Panc1 (cell line): ENCODE results near the gene CELF2. TPM values are rescaled to one million over a fixed set of nuclear protein-coding genes. Genes with fewer than 3 reads are reported as not detected.

Experiments used
- ATAC-seq: fragments of 200-7000 bp; cut with Tn5 transposase; 2 replicates; pipeline ENCODE4 v1.9.1; 2020; ENCODE audit warnings: mild to moderate bottlenecking, moderate library complexity
- BruUV-seq: library from RNA; stranded (reverse); fragments of 400-500 nt; replicated peaks from 2 replicates; lab custom pipeline; 2021; lab: Mats Ljungman, UMichigan
- CTCF ChIA-PET: fragments of 300-600 bp; sonication (Branson Sonifier 250); formaldehyde crosslinking; loops from one replicate; lab custom pipeline; 2022; ENCODE audit warnings: antibody characterized with exemption; lab: Charles Lee
- POLR2A ChIA-PET: fragments of 300-600 bp; sonication (Branson Sonifier 250); formaldehyde crosslinking; loops from one replicate; lab custom pipeline; 2022; ENCODE audit warnings: antibody characterized with exemption; lab: Charles Lee
- DNase-seq: peaks from one replicate; pipeline ENCODE4 v3.0.0-alpha.2; 2010; ENCODE audit warnings: low read depth, low spot score
- H3K27ac ChIP-seq: 2 replicates; pipeline ENCODE4 v1.5.1; 2011; ENCODE audit warnings: mild to moderate bottlenecking, low read length, inconsistent platforms
- H3K27me3 ChIP-seq: fragments of 200-500 bp; sonication (Bioruptor generic); 2 replicates; pipeline ENCODE4 v1.6.0; 2014; ENCODE audit warnings: low read length, inconsistent platforms; ENCODE audit not compliant: control insufficient read depth, insufficient read depth
- H3K36me3 ChIP-seq: fragments of 200-500 bp; sonication (Bioruptor generic); 2 replicates; pipeline ENCODE4 v1.5.1; 2014; ENCODE audit warnings: inconsistent platforms, mild to moderate bottlenecking, low read length, moderate library complexity; ENCODE audit not compliant: control insufficient read depth, insufficient read depth
- H3K4me1 ChIP-seq: 2 replicates; pipeline ENCODE4 v1.5.1; 2011; ENCODE audit warnings: inconsistent platforms, mild to moderate bottlenecking, low read length, moderate library complexity; ENCODE audit not compliant: control insufficient read depth, insufficient read depth
- H3K4me3 ChIP-seq, 2 experiments: 2 replicates each; pipeline ENCODE4 v1.5.1; 2011 to 2012; ENCODE audit warnings: low read depth in 2 of 2, low read length in 2 of 2, mild to moderate bottlenecking in 2 of 2, inconsistent platforms in 1 of 2, moderate library complexity in 1 of 2
- H3K9me3 ChIP-seq: fragments of 200-500 bp; sonication (Bioruptor generic); 2 replicates; pipeline ENCODE4 v1.5.1; 2014; ENCODE audit warnings: low read depth, mild to moderate bottlenecking, inconsistent platforms, low read length, moderate library complexity; ENCODE audit not compliant: control insufficient read depth, insufficient read depth
- POLR2AphosphoS5 ChIP-seq: IDR thresholded peaks from 2 replicates; pipeline ENCODE4 v1.6.1; 2012; ENCODE audit warnings: mild to moderate bottlenecking, low read depth, low read length, moderate library complexity
- SIN3A ChIP-seq: IDR thresholded peaks from 2 replicates; pipeline ENCODE4 v1.6.1; 2012; ENCODE audit warnings: low read depth, mild to moderate bottlenecking, low read length, moderate library complexity, borderline replicate concordance; ENCODE audit not compliant: insufficient read depth
- TCF7L2 ChIP-seq: IDR thresholded peaks from 2 replicates; pipeline ENCODE4 v1.6.1; 2011; ENCODE audit warnings: mild to moderate bottlenecking, low read depth, low read length, inconsistent platforms
- in situ Hi-C: cut with HindIII; loops from 2 replicates; pipeline ENCODE4 v1.10.0; 2016; ENCODE audit warnings: low sequenced_read_pairs, low pct_unique_long_range_greater_than_20kb
- intact Hi-C: fragments of 100-400 bp; cut with micrococcal nuclease; formaldehyde crosslinking; loops from one replicate; pipeline ENCODE4 v1.10.0; 2022; ENCODE audit not compliant: unreplicated experiment
- total RNA-seq: library from RNA; stranded (reverse); gene quantifications from one replicate; pipeline ENCODE4 v1.2.1, GENCODE V29; 2021; ENCODE audit not compliant: unreplicated experiment
- TF ChIP-seq, protein P1 (sequence below), 2 experiments: IDR thresholded peaks; 2 replicates each; pipeline ENCODE4 v1.6.1; 2011 to 2012; ENCODE audit warnings: low read depth in 2 of 2, control low read depth in 1 of 2, low read length in 1 of 2, mild to moderate bottlenecking in 1 of 2, moderate library complexity in 1 of 2; ENCODE audit not compliant: insufficient read depth in 1 of 2
- TF ChIP-seq, protein P2 (sequence below): fragments of 450-650 bp; IDR thresholded peaks from 2 replicates; pipeline ENCODE4 v1.5.1; 2017; ENCODE audit warnings: mild to moderate bottlenecking

The CELF2 gene
- total RNA-seq, 1 experiment from 2014 or later: 0.44 TPM

DNA sequence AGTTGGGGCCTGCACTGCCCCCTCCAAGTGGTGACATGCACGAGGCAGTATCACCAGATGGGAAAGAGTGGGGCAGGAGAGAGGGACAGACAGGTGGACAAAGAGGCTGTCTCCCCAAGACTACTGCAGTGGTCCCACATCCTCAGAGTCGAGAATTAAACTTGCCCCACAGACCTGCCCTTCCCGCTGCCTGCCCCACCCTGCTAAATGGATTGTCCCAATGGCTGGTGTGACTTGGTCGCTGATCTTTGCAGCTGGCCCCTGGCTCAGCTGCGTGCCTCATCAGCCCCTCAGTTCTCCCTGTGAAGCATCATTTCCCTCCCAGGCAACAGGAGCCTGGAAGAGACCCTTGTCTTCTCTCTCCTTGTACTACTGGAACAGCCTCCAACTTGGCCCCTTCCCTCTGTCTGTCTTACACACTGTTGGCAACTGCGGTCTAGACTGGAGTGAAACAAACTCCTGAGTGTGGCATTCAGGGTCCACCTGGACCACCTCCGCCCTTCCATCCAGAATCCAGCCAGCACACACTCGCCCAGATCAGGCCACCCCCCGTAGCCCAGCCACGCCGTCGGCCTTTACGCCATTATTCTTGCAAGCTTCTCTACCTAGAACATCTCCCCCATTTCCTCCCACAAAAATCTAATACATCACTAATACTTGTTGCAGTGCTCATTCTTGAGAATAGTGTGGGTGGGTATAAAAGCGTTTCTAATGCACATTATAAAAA is 275.1 kb downstream of the CELF2 start:
- TF ChIP-seq, protein P1, sequence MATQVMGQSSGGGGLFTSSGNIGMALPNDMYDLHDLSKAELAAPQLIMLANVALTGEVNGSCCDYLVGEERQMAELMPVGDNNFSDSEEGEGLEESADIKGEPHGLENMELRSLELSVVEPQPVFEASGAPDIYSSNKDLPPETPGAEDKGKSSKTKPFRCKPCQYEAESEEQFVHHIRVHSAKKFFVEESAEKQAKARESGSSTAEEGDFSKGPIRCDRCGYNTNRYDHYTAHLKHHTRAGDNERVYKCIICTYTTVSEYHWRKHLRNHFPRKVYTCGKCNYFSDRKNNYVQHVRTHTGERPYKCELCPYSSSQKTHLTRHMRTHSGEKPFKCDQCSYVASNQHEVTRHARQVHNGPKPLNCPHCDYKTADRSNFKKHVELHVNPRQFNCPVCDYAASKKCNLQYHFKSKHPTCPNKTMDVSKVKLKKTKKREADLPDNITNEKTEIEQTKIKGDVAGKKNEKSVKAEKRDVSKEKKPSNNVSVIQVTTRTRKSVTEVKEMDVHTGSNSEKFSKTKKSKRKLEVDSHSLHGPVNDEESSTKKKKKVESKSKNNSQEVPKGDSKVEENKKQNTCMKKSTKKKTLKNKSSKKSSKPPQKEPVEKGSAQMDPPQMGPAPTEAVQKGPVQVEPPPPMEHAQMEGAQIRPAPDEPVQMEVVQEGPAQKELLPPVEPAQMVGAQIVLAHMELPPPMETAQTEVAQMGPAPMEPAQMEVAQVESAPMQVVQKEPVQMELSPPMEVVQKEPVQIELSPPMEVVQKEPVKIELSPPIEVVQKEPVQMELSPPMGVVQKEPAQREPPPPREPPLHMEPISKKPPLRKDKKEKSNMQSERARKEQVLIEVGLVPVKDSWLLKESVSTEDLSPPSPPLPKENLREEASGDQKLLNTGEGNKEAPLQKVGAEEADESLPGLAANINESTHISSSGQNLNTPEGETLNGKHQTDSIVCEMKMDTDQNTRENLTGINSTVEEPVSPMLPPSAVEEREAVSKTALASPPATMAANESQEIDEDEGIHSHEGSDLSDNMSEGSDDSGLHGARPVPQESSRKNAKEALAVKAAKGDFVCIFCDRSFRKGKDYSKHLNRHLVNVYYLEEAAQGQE (IDR thresholded peaks at IDR 0.05; ENCODE audit: insufficient read depth in 1 of 2, low read depth in 2 of 2, low read length in 1 of 2): no peak
- no peak for TF ChIP-seq TCF7L2
- no peak for TF ChIP-seq SIN3A
- no peak for TF ChIP-seq POLR2AphosphoS5
- TF ChIP-seq, protein P2, sequence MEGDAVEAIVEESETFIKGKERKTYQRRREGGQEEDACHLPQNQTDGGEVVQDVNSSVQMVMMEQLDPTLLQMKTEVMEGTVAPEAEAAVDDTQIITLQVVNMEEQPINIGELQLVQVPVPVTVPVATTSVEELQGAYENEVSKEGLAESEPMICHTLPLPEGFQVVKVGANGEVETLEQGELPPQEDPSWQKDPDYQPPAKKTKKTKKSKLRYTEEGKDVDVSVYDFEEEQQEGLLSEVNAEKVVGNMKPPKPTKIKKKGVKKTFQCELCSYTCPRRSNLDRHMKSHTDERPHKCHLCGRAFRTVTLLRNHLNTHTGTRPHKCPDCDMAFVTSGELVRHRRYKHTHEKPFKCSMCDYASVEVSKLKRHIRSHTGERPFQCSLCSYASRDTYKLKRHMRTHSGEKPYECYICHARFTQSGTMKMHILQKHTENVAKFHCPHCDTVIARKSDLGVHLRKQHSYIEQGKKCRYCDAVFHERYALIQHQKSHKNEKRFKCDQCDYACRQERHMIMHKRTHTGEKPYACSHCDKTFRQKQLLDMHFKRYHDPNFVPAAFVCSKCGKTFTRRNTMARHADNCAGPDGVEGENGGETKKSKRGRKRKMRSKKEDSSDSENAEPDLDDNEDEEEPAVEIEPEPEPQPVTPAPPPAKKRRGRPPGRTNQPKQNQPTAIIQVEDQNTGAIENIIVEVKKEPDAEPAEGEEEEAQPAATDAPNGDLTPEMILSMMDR: no peak
- no peak overlapping the region for H3K4me3 ChIP-seq
- H3K9me3 ChIP-seq: no peaks in the 10 kb centered on the region
- H3K4me1 ChIP-seq: no peaks in the 10 kb centered on the region
- in situ Hi-C loops (no loop called here), intact Hi-C loops (no loop called here)
- CTCF ChIA-PET: no interaction called here
- no peaks in the 10 kb centered on the region for H3K36me3 ChIP-seq
- BruUV-seq: no TSS peak
- DNase-seq (no peak), ATAC-seq (no peak)
- H3K27me3 ChIP-seq: no peaks in the 10 kb centered on the region
- H3K27ac ChIP-seq: no peak overlapping the region
- POLR2A ChIA-PET: no interaction called here

DNA sequence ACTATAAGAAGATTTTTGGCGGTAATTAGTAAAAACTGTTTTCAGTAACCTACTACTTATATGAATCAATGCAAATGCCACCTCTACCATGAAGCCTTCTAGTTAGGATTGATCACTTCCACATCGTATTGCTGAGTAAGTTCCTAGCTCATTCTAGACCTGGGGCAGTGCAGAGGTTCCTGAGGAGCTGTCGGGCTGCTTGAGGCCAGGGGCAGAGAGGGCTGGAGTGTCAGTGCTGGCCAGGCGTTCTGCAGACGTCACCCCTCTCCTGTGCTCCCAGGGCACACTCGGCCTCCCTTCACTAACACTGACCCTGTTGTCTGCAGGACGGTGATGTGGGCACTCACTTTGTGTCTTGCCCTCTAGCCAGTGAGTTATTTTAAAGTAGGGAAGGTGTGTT is 275.7 kb downstream of the CELF2 start:
- Histone ChIP-seq H3K4me1 (no peaks in the 10 kb centered on the region), H3K4me3 (no peak overlapping the region), H3K9me3 (no peaks in the 10 kb centered on the region), H3K36me3 (no peaks in the 10 kb centered on the region), H3K27ac (no peak overlapping the region), H3K27me3 (no peaks in the 10 kb centered on the region)
- ChIA-PET CTCF (no interaction called here), POLR2A (no interaction called here)
- BruUV-seq: no TSS peak
- intact Hi-C loops: no loop called here
- no peak for DNase-seq
- no peak for ATAC-seq
- in situ Hi-C loops: no loop called here
- TF ChIP-seq, protein P1 (IDR thresholded peaks at IDR 0.05; ENCODE audit: insufficient read depth in 1 of 2, low read depth in 2 of 2, low read length in 1 of 2): no peak
- TF ChIP-seq, protein P2: no peak
- TF ChIP-seq TCF7L2: no peak
- no peak for TF ChIP-seq POLR2AphosphoS5
- no peak for TF ChIP-seq SIN3A
